Smooth muscle cell (in vitro differentiated cells): ENCODE data around the gene C5orf24. TPM values are rescaled to one million over a fixed set of nuclear protein-coding genes. Genes with fewer than 3 reads are reported as not detected.

Experiments
- DNase-seq: peaks from one replicate; lab custom pipeline; 2025; ENCODE audit not compliant: unreplicated experiment; lab: John Stamatoyannopoulos, UW
- H2AFZ ChIP-seq: fragments of 200-600 bp; sonication (generic); 2 replicates; pipeline ENCODE4 v1.6.0; 2016; ENCODE audit warnings: antibody characterized with exemption, low read depth, mild to moderate bottlenecking
- H3F3A ChIP-seq: fragments of 200-600 bp; sonication (generic); 2 replicates; pipeline ENCODE4 v1.6.0; 2017; ENCODE audit warnings: antibody characterized with exemption, low read depth
- H3K27ac ChIP-seq: fragments of 200-600 bp; sonication (generic); 2 replicates; pipeline ENCODE4 v1.5.1; 2016; ENCODE audit warnings: low read depth, mild to moderate bottlenecking
- H3K27me3 ChIP-seq: fragments of 200-600 bp; sonication (generic); 2 replicates; pipeline ENCODE4 v1.6.1; 2016; ENCODE audit warnings: low read depth, mild to moderate bottlenecking
- H3K36me3 ChIP-seq: fragments of 200-600 bp; sonication (generic); 2 replicates; pipeline ENCODE4 v1.5.1; 2016; ENCODE audit warnings: low read depth
- H3K4me1 ChIP-seq: fragments of 200-600 bp; sonication (generic); 2 replicates; pipeline ENCODE4 v1.5.1; 2016; ENCODE audit warnings: low read depth
- H3K4me2 ChIP-seq: fragments of 200-600 bp; sonication (generic); 2 replicates; pipeline ENCODE4 v1.6.0; 2016; ENCODE audit warnings: mild to moderate bottlenecking
- H3K4me3 ChIP-seq: fragments of 200-600 bp; sonication (generic); 2 replicates; pipeline ENCODE4 v1.5.1; 2016; ENCODE audit warnings: mild to moderate bottlenecking
- H3K79me2 ChIP-seq: fragments of 200-600 bp; sonication (generic); 2 replicates; pipeline ENCODE4 v1.6.0; 2016; ENCODE audit warnings: low read depth, mild to moderate bottlenecking
- H3K9ac ChIP-seq: fragments of 200-600 bp; sonication (generic); 2 replicates; pipeline ENCODE4 v1.6.0; 2016; ENCODE audit warnings: low read depth
- H3K9me3 ChIP-seq: fragments of 200-600 bp; sonication (generic); replicated peaks from 2 replicates; pipeline ENCODE4 v1.5.1; 2016; ENCODE audit warnings: low read depth
- H4K20me1 ChIP-seq: fragments of 200-600 bp; sonication (generic); 2 replicates; pipeline ENCODE4 v1.6.0; 2016; ENCODE audit warnings: low read depth
- CTCF ChIP-seq: fragments of 200-600 bp; sonication (generic); IDR thresholded peaks from 2 replicates; pipeline ENCODE4 v1.5.1; 2017; ENCODE audit warnings: borderline replicate concordance, mild to moderate bottlenecking, antibody characterized with exemption; ENCODE audit not compliant: insufficient read depth, poor library complexity, severe bottlenecking
- WGBS: methylation state at CpG from one replicate; pipeline ENCODE4 v1.1.7; 2016; ENCODE audit warnings: low lambda C conversion rate; 5-methylcytosine and 5-hydroxymethylcytosine counted together
- polyA plus RNA-seq: library from polyadenylated mRNA; unstranded; fragments of >200 nt; fragmentation: Nextera tagmentation; extraction: Ambion mirVana; gene quantifications from 2 replicates; pipeline ENCODE4 v1.2.1, GENCODE V29; 2016
- total RNA-seq: library from RNA; depleted of rRNA; stranded (reverse); fragments of >200 nt; gene quantifications from 2 replicates; pipeline ENCODE4 v1.2.3, GENCODE V29; 2014

Gene C5orf24
- total and polyA plus RNA-seq, 2 experiments from 2014 or later: 34.3 to 88.3 TPM

- no peak overlapping the region for H3K4me2 ChIP-seq
- no peaks in the 10 kb centered on the region for H3K9me3 ChIP-seq
- 100% methylated on average over 2 of the region's 2 CpGs for WGBS
- H3K9ac ChIP-seq: no peak overlapping the region
- H3K27me3 ChIP-seq: no peaks in the 10 kb centered on the region
- no peak overlapping the region for H2AFZ ChIP-seq
- DNase-seq: no peak
- no peak for TF ChIP-seq CTCF
- H3K4me3 ChIP-seq: no peak overlapping the region
- H3K79me2 ChIP-seq: peaks cover 4% of the 10 kb centered on the region
- no peaks in the 10 kb centered on the region for H4K20me1 ChIP-seq
- H3K27ac ChIP-seq: no peak overlapping the region
- no peaks in the 10 kb centered on the region for H3K4me1 ChIP-seq
- H3K36me3 ChIP-seq: peaks cover 21% of the 10 kb centered on the region
- no peaks in the 10 kb centered on the region for H3F3A ChIP-seq
Observed at GRCh38 chr5:134813407-134813806, 32.4 kb upstream of the C5orf24 start.

GRCh38 chr5:134813827-134814226 lies 31.9 kb upstream of the C5orf24 start:
- Histone ChIP-seq H3K79me2 (peaks cover 4% of the 10 kb centered on the region), H3K9me3 (no peaks in the 10 kb centered on the region), H3K36me3 (peaks cover 23% of the 10 kb centered on the region), H3K9ac (no peak overlapping the region), H3K27ac (no peak overlapping the region), H3K4me3 (no peak overlapping the region), H3K4me2 (no peak overlapping the region), H3K4me1 (no peaks in the 10 kb centered on the region), H2AFZ (no peak overlapping the region), H3F3A (no peaks in the 10 kb centered on the region), H4K20me1 (no peaks in the 10 kb centered on the region), H3K27me3 (no peaks in the 10 kb centered on the region)
- DNase-seq: no peak
- TF ChIP-seq CTCF: no peak

GRCh38 chr5:134817006-134817405 lies 28.8 kb upstream of the C5orf24 start:
- Histone ChIP-seq H3K27ac (no peak overlapping the region), H3K9ac (no peak overlapping the region), H4K20me1 (no peaks in the 10 kb centered on the region), H3K4me3 (no peak overlapping the region), H3K9me3 (no peaks in the 10 kb centered on the region), H3K27me3 (no peaks in the 10 kb centered on the region), H3F3A (no peaks in the 10 kb centered on the region), H3K79me2 (peaks cover 4% of the 10 kb centered on the region), H3K4me2 (no peak overlapping the region), H3K36me3 (peaks cover 33% of the 10 kb centered on the region), H2AFZ (no peak overlapping the region), H3K4me1 (no peaks in the 10 kb centered on the region)
- no peak for DNase-seq
- TF ChIP-seq CTCF: no peak
- 95% methylated on average over 4 of the region's 4 CpGs for WGBS

- H3K4me3 ChIP-seq: no peak overlapping the region
- no peak overlapping the region for H3K9ac ChIP-seq
- WGBS: over 99% methylated on average over 4 of the region's 4 CpGs
- no peaks in the 10 kb centered on the region for H3K9me3 ChIP-seq
- H3K79me2 ChIP-seq: no peaks in the 10 kb centered on the region
- no peak overlapping the region for H3K4me2 ChIP-seq
- H4K20me1 ChIP-seq: no peaks in the 10 kb centered on the region
- H2AFZ ChIP-seq: no peak overlapping the region
- H3K27me3 ChIP-seq: no peaks in the 10 kb centered on the region
- peaks cover 34% of the 10 kb centered on the region for H3K36me3 ChIP-seq
- no peaks in the 10 kb centered on the region for H3K4me1 ChIP-seq
- no peak for TF ChIP-seq CTCF
- no peak for DNase-seq
- H3F3A ChIP-seq: no peaks in the 10 kb centered on the region
- H3K27ac ChIP-seq: no peak overlapping the region
Observed at GRCh38 chr5:134818776-134819175, 27.0 kb upstream of the C5orf24 start.
